Measurements from ENCODE around the gene KDM4E. TPM values are rescaled to one million over a fixed set of nuclear protein-coding genes. Genes with fewer than 3 reads are reported as not detected.

Gene KDM4E
- polyA plus RNA-seq, 1 of the 3 experiments (the other 2 are of a cell fraction): 0.02 TPM

- POLR2A ChIA-PET: interaction anchor here (0.6 to 2.8 kb wide), 7 partner anchors 23 to 723 kb away, joined by 3 to 21 read pairs (median 8); partner anchors contain the start of genes CWC15, ENDOD1, FAM76B and KDM4D
- CTCF ChIA-PET: interaction anchor here (0.8 to 6.4 kb wide), 22 partner anchors 8 to 1328 kb away, joined by 3 to 52 read pairs (median 4); partner anchors contain the start of genes AMOTL1, ENDOD1 and SESN3
Observed at GRCh38 chr11:95066716-95067038, 41.6 kb downstream of the KDM4E start, which contains the start of gene SRSF8. Gene SRSF8, plus strand, starts transcription at chr11:95066919. Its CDS starts 308 bp downstream, at chr11:95067227.

GRCh38 chr11:95067039-95067840, 42.2 kb downstream of the KDM4E start:
- Histone ChIP-seq H3K9me2 (no peaks in the 10 kb centered on the region), H2AFZ (ENCODE audit: low read depth) (peak overlapping the region; percentile 74), H3K4me1 (ENCODE audit: control insufficient read depth in 1 of 2, insufficient read depth in 2 of 2, low read depth in 1 of 2, low read length in 1 of 2) (peaks cover 7 to 8% of the 10 kb centered on the region in 2 experiments; a peak in 3 of 4 replicates), H3K27ac (ENCODE audit: low read depth in 2 of 2, low read length in 1 of 2) (peak overlapping the region; percentile 79 to 96), H3F3A (replicated peaks; ENCODE audit: insufficient read depth) (peaks cover 18% of the 10 kb centered on the region), H3K9me3 (no peaks in the 10 kb centered on the region), H3K9ac (peak overlapping the region; percentile 74), H3K27me3 (ENCODE audit: insufficient read depth) (no peaks in the 10 kb centered on the region), H3K4me3 (ENCODE audit: low read depth in 2 of 2, low read length in 1 of 2) (peak overlapping the region; percentile 90 to 98), H3K4me2 (peak overlapping the region; percentile 83), H3K36me3 (replicated peaks in 1 of 2; ENCODE audit: control insufficient read depth in 1 of 2, insufficient read depth in 2 of 2, low read length in 1 of 2) (peaks cover 12 to 16% of the 10 kb centered on the region in 2 experiments), H3K79me2 (ENCODE audit: insufficient read depth) (peaks cover 25% of the 10 kb centered on the region), H4K20me1 (ENCODE audit: insufficient read depth) (no peaks in the 10 kb centered on the region)
- DNase-seq: peak; percentile 78
- ChIA-PET CTCF (interaction anchor here (0.6 to 6.4 kb wide), 31 partner anchors 9 to 1327 kb away, joined by 3 to 52 read pairs (median 4); partner anchors contain the start of genes AMOTL1, ENDOD1 and SESN3), POLR2A (interaction anchor here (0.6 to 2.8 kb wide), 9 partner anchors 23 to 722 kb away, joined by 3 to 21 read pairs (median 3); partner anchors contain the start of genes CWC15, ENDOD1, FAM76B and KDM4D)
- WGBS (ENCODE audit: low lambda C conversion rate): 4% methylated on average over 16 of the region's 98 CpGs
- TF ChIP-seq JUND (IDR thresholded peaks at IDR 0.05) (no peak), MAX (IDR thresholded peaks at IDR 0.05; ENCODE audit: low read depth) (peak; percentile 40), RCOR1 (IDR thresholded peaks at IDR 0.05; ENCODE audit: low read length) (no peak), SIN3A (IDR thresholded peaks at IDR 0.05; ENCODE audit: borderline replicate concordance, low read depth, low read length) (peak; percentile 55; the same call in 1 of the 2 replicates), CHD2 (IDR thresholded peaks at IDR 0.05; ENCODE audit: low read length, partially characterized antibody) (peak; percentile 27), POLR2AphosphoS5 (IDR thresholded peaks at IDR 0.05; ENCODE audit: low read depth, low read length) (peak; percentile 55; the same call in 1 of the 2 replicates), EP300 (IDR thresholded peaks at IDR 0.05; ENCODE audit: borderline replicate concordance in 1 of 2, low read depth in 1 of 2, low read length in 1 of 2) (no peak), TAF1 (IDR thresholded peaks at IDR 0.05; ENCODE audit: borderline replicate concordance, low read depth, low read length) (peak; percentile 65; the same call in 1 of the 2 replicates), MEF2A (IDR thresholded peaks at IDR 0.05; ENCODE audit: borderline replicate concordance, low read depth) (no peak), CTCF (IDR thresholded peaks at IDR 0.05) (peak; percentile 50), IRF3 (IDR thresholded peaks at IDR 0.05; ENCODE audit: low read depth, low read length) (no peak), ZBTB33 (IDR thresholded peaks at IDR 0.05; ENCODE audit: borderline replicate concordance, low read depth) (peak; percentile 66; the same call in 1 of the 2 replicates), RAD21 (IDR thresholded peaks at IDR 0.05; ENCODE audit: low read length) (no peak), ELF1 (IDR thresholded peaks at IDR 0.05) (0 out of 2 replicates have a peak, but pooled peaks have one; percentile 20)

More at GRCh38 chr11:95066716-95067038, 41.6 kb downstream of the KDM4E start, which contains the start of gene SRSF8:
- no peaks in the 10 kb centered on the region for H3K27me3 ChIP-seq (ENCODE audit: insufficient read depth)
- H3K4me1 ChIP-seq (ENCODE audit: control insufficient read depth in 1 of 2, insufficient read depth in 2 of 2, low read depth in 1 of 2, low read length in 1 of 2): peaks cover 7 to 8% of the 10 kb centered on the region in 2 experiments; a peak in 3 of 4 replicates
- H3K4me3 ChIP-seq (ENCODE audit: low read depth in 2 of 2, low read length in 1 of 2): peak within 1 kb of the TSS; percentile 90 to 98
- H3K36me3 ChIP-seq (replicated peaks in 1 of 2; ENCODE audit: control insufficient read depth in 1 of 2, insufficient read depth in 2 of 2, low read length in 1 of 2): peaks cover 10 to 16% of the 10 kb centered on the region in 2 experiments
- H3K9ac ChIP-seq: peak within 1 kb of the TSS; percentile 74
- peaks cover 25% of the 10 kb centered on the region for H3K79me2 ChIP-seq (ENCODE audit: insufficient read depth)
- no peaks in the 10 kb centered on the region for H4K20me1 ChIP-seq (ENCODE audit: insufficient read depth)
- WGBS (ENCODE audit: low lambda C conversion rate): 0% methylated on average over 3 of the region's 4 CpGs
- H3K4me2 ChIP-seq: peak within 1 kb of the TSS; percentile 83
- TF ChIP-seq EP300 (IDR thresholded peaks at IDR 0.05; ENCODE audit: borderline replicate concordance in 1 of 2, low read depth in 1 of 2, low read length in 1 of 2): no peak
- peak; percentile 64; the same call in 1 of the 2 replicates for TF ChIP-seq POLR2AphosphoS5 (IDR thresholded peaks at IDR 0.05; ENCODE audit: low read depth, low read length)
- no peak for TF ChIP-seq TCF12 (IDR thresholded peaks at IDR 0.05)
- no peak for TF ChIP-seq RXRA (IDR thresholded peaks at IDR 0.05; ENCODE audit: borderline replicate concordance, low read depth)
- no peaks in the 10 kb centered on the region for H3K9me3 ChIP-seq
- DNase-seq: no peak
- peak within 1 kb of the TSS; percentile 74 for H2AFZ ChIP-seq (ENCODE audit: low read depth)
- H3K9me2 ChIP-seq: no peaks in the 10 kb centered on the region
- H3K27ac ChIP-seq (ENCODE audit: low read depth in 2 of 2, low read length in 1 of 2): peak within 1 kb of the TSS; percentile 79 to 96
- H3F3A ChIP-seq (replicated peaks; ENCODE audit: insufficient read depth): peaks cover 18% of the 10 kb centered on the region

Data from SK-N-SH (cell line).